Ovary (tissue), 3 donors: ENCODE measurements around the gene TMEM123.

Experiments used
- CTCF ChIP-seq, 3 donors: fragments of 450-650 bp in 2 of 3; fragments of 200-600 bp in 1 of 3; IDR thresholded peaks; one replicate each; pipeline versions ENCODE4 v1.5.1 to v1.8.0; 2016 to 2022; ENCODE audit warnings: antibody characterized with exemption in 3 of 3, mild to moderate bottlenecking in 1 of 3
- EP300 ChIP-seq: sonication (generic); formaldehyde crosslinking; IDR thresholded peaks from one replicate; pipeline ENCODE4 v1.6.1; 2017; ENCODE audit warnings: antibody characterized with exemption
- POLR2A ChIP-seq: fragments of 450-650 bp; IDR thresholded peaks from one replicate; pipeline ENCODE4 v1.6.1; 2017; ENCODE audit warnings: antibody characterized with exemption, mild to moderate bottlenecking, moderate library complexity
- donor health status: DM: no; HTN: no; CAD: no.

GRCh38 chr11:102359372-102359771, 93.2 kb downstream of the TMEM123 start:
- TF ChIP-seq CTCF (IDR thresholded peaks at IDR 0.05) (no peak), EP300 (no peak), POLR2A (no peak)
